Thoracic aorta (tissue), 2 donors: ENCODE measurements around the gene ZNF474. TPM values are rescaled to one million over a fixed set of nuclear protein-coding genes. Genes with fewer than 3 reads are reported as not detected.

Source experiments
- ATAC-seq: fragments of 150-250 bp; one replicate; pipeline ENCODE4 v1.8.0; 2017; ENCODE audit warnings: low read depth; ENCODE audit not compliant: insufficient number of reproducible peaks, low FRiP score
- DNase-seq: peaks from one replicate; pipeline ENCODE4 v3.0.0-alpha.2; 2020; ENCODE audit warnings: low spot score
- H3K27ac ChIP-seq, 2 donors: fragments of 200-600 bp; sonication (generic); 1 replicate in 1 of 2; 2 replicates in 1 of 2; pipeline ENCODE4 v1.5.1; 2016; ENCODE audit warnings: mild to moderate bottlenecking in 2 of 2, moderate library complexity in 2 of 2
- H3K27me3 ChIP-seq: fragments of 200-600 bp; sonication (generic); replicated peaks from 2 replicates; pipeline ENCODE4 v1.6.0; 2016; ENCODE audit warnings: mild to moderate bottlenecking; ENCODE audit not compliant: insufficient read depth
- H3K36me3 ChIP-seq: fragments of 200-600 bp; sonication (generic); one replicate; pipeline ENCODE4 v1.5.1; 2016
- H3K4me1 ChIP-seq, 2 donors: fragments of 200-600 bp; sonication (generic); 1 replicate in 1 of 2; 2 replicates in 1 of 2; pipeline versions ENCODE4 v1.5.1 to v1.6.0; 2016; ENCODE audit warnings: low read depth in 2 of 2, mild to moderate bottlenecking in 1 of 2; ENCODE audit not compliant: control insufficient read depth in 1 of 2
- H3K4me3 ChIP-seq: fragments of 200-600 bp; sonication (generic); 2 replicates; pipeline ENCODE4 v1.5.1; 2016; ENCODE audit warnings: mild to moderate bottlenecking
- H3K9me3 ChIP-seq: fragments of 200-600 bp; sonication (generic); 2 replicates; pipeline ENCODE4 v1.5.1; 2016
- CTCF ChIP-seq: fragments of 200-600 bp; sonication (generic); IDR thresholded peaks from one replicate; pipeline ENCODE4 v1.5.1; 2019; ENCODE audit warnings: antibody characterized with exemption
- total RNA-seq, 2 donors: library from RNA; depleted of rRNA; stranded (reverse); fragments of >200 nt; gene quantifications; one replicate each; pipeline versions ENCODE4 v1.1.0 to v1.2.3, GENCODE V29; 2016

ZNF474 gene
- total RNA-seq, 2 donors from 2014 or later = 0.27 to 0.92 TPM

- H3K27ac ChIP-seq = peak overlapping the region; percentile 65 to 85
- ATAC-seq (no peak), DNase-seq (no peak)
- H3K36me3 ChIP-seq = no peaks in the 10 kb centered on the region
- TF ChIP-seq CTCF = no peak
- H3K9me3 ChIP-seq = no peaks in the 10 kb centered on the region
- H3K4me3 ChIP-seq = no peak overlapping the region
- no peaks in the 10 kb centered on the region for H3K27me3 ChIP-seq
- H3K4me1 ChIP-seq = peaks cover 24 to 49% of the 10 kb centered on the region in 2 donors
Measured at GRCh38 chr5:122183788-122184170, 54.4 kb downstream of the ZNF474 start.

- no peaks in the 10 kb centered on the region for H3K9me3 ChIP-seq
- H3K4me3 ChIP-seq = no peak overlapping the region
- H3K4me1 ChIP-seq = peaks cover 24 to 49% of the 10 kb centered on the region in 2 donors
- DNase-seq (no peak), ATAC-seq (no peak)
- no peaks in the 10 kb centered on the region for H3K27me3 ChIP-seq
- H3K27ac ChIP-seq = no peak overlapping the region
- H3K36me3 ChIP-seq = no peaks in the 10 kb centered on the region
- no peak for TF ChIP-seq CTCF
Measured at GRCh38 chr5:122184676-122185255, 55.4 kb downstream of the ZNF474 start.

- Histone ChIP-seq H3K4me3 (no peak overlapping the region), H3K9me3 (no peaks in the 10 kb centered on the region), H3K27me3 (no peaks in the 10 kb centered on the region), H3K27ac (no peak overlapping the region), H3K4me1 (peaks cover 15 to 31% of the 10 kb centered on the region in 2 donors), H3K36me3 (no peaks in the 10 kb centered on the region)
- no peak for TF ChIP-seq CTCF
- no peak for ATAC-seq
- DNase-seq = no peak
Measured at GRCh38 chr5:122187426-122187825, 58.1 kb downstream of the ZNF474 start.

- Histone ChIP-seq H3K27ac (no peak overlapping the region), H3K27me3 (no peaks in the 10 kb centered on the region), H3K36me3 (no peaks in the 10 kb centered on the region), H3K4me3 (no peak overlapping the region), H3K9me3 (no peaks in the 10 kb centered on the region), H3K4me1 (peaks cover 0 to 10% of the 10 kb centered on the region in 2 donors)
- DNase-seq = no peak
- no peak for TF ChIP-seq CTCF
- no peak for ATAC-seq
Measured at GRCh38 chr5:122190156-122190555, 60.8 kb downstream of the ZNF474 start.

GRCh38 chr5:122192497-122193496, 63.5 kb downstream of the ZNF474 start:
- H3K27me3 ChIP-seq = no peaks in the 10 kb centered on the region
- DNase-seq (no peak), ATAC-seq (peak; percentile 49)
- TF ChIP-seq CTCF = peak; percentile 62
- H3K36me3 ChIP-seq = no peaks in the 10 kb centered on the region
- H3K27ac ChIP-seq = no peak overlapping the region
- no peak overlapping the region for H3K4me3 ChIP-seq
- peaks cover 0 to 6% of the 10 kb centered on the region in 2 donors for H3K4me1 ChIP-seq
- no peaks in the 10 kb centered on the region for H3K9me3 ChIP-seq
